HG02759 (cell line): Measurements from ENCODE around the gene GSTP1.

Source experiments
- ATAC-seq: cut with Tn5 transposase; IDR thresholded peaks from one replicate; pipeline ENCODE4 v1.9.1; 2021; ENCODE audit warnings: mild to moderate bottlenecking, moderate library complexity; ENCODE audit not compliant: unreplicated experiment

GSTP1 gene

DNA sequence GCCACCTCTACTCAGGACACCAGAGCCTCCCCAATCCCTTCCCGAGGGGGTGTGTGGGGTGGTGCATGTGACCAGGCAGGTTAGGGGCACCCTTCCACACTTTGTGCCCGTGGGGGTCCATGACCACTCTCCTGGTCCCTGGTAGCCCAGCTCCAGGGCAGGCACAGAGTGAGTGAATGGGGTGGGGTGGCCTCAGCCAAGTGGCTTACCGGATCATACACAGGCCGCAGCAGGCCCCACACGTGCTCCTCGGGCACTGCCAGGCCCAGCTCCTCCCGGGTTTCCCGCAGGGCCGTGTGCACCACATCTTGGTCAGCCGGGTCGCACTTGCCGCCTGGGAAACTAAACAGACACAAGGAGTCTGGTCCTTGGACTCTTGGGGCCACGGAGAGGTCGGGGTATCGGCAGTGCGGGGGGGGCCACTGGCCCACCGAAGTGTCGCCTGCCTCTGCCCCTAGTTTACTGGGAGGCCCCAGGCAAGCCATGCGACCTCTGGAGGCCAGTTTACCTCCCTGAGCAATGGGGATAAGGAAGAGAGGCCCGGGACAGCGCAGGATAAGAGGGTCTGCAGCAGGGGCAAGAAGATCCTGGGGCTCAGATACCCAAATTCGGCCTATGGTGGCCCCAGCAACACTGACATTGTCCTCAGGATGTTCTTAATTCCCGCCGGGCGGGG, 45.2 kb downstream of the GSTP1 start:
- no peak for ATAC-seq

DNA sequence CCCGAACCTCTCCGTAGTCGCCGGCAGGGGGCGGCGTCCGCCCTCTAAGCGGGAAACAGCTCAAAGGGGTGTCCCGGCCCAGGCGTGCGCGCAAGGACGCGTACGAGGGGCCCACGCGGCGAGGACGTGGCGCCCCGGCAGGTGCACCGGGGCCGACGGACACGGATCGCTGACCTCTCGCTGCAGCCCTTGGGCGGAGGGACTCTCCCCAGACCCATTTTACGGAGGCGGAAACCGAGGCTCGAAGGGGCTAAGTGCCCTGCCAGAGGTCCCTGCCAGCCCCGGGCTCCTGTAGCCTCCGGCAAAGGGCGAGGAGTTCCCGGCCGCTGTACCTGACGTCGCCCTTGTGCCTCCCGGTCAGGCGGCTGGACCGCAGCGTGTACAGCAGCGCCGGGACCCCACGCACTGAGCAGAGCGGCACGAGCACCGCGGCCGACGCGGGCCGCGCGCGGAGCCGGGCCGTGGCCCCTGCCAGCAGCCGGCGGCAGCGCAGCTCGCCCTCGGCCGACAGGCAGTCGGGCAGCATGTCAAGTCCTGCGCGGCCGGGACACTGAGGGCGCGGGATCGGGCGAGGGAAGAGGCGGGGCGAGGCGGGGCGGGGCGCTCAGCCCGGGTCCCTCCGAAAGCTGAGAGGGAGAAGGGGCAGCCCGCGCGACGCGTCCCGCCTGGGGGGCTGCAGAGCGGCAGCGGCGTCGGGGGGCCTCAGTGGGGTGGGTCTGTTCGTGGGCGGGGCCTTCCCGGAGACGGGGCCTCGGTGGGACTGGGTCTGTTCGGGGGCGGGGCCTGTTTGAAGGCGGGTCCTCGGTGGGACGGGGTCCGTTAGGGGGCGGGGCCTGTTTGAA, 46.0 kb downstream of the GSTP1 start, which contains the start of gene NUDT8:
Gene NUDT8, minus strand, starts transcription at position 552 of the 842 bp plus-strand sequence. Its CDS starts 26 bp downstream, at position 526.
- ATAC-seq = peak; percentile 46

DNA sequence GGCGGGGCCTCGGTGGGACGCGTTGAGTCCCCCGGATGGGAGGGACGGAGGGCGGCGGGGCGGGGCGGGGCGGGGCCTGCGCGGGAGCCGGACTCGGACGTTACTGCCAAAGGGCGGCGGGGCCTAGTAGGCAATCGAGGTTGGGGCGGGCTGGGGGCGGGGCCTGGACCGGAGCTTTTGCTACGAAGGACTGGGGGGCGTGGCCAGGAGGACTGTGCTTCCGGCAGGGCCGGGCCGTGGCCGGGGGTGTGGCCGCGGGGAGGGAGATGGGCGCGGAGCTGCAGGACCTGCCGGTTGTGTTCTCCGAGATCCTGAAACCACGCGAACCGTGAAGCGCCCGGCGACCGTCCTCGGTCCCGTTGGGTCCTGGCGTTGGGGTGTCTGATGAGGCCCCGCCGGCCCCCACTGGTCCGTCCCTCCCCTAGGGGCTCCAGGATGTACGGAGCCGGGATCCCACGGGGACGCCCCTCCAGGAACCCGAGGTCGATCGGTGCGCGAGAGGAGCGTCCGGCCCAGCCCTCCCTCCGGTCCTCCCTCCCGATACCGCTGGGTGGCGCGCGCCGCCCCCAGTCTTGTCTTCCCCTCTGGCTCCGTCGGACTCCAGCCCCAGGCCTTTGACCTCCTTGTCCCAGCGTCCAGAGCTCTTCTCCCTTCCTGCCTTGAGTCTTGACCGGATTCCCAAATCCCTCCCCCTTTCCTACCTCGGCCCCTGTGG, 46.8 kb downstream of the GSTP1 start:
- peak; percentile 72 for ATAC-seq

DNA sequence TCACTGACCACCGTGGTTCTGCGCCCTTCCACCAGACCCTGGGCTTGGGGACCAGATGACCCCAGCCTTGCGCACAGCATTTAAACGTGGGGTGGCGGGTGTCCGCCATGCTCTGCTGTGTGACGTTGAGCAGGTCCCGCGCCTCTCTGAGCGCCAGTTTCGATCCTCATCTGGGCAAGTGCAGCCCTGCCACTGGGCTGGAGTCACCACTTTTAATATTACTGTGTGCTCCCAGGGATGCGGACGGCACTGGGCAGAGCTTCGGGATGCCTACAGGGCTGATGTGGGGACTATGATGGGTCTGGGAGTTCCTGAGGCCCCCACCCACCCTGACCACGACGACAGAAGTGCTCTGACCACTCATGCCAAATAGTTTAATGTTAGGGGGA, 47.3 kb downstream of the GSTP1 start:
- ATAC-seq = no peak

DNA sequence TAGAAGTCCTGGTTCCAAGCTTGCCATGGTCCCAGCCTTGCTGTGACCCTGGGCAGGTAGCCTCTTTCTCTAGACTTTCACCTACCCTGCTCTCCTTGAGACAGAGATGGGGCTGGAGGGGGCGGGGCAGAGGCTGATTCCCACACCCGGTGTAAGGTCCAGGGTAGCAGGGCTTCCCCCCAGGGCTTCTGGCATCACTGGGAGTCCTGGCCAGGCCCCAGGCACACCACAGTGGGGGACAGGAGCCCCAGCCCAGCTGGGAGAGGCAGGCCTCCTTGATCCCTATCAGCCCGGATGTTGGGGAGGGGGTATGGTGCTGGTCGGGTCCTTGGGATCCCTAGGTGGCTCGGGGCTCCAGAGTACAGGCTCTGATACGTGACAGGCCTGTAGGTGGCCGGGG, 47.8 kb downstream of the GSTP1 start:
- no peak for ATAC-seq

DNA sequence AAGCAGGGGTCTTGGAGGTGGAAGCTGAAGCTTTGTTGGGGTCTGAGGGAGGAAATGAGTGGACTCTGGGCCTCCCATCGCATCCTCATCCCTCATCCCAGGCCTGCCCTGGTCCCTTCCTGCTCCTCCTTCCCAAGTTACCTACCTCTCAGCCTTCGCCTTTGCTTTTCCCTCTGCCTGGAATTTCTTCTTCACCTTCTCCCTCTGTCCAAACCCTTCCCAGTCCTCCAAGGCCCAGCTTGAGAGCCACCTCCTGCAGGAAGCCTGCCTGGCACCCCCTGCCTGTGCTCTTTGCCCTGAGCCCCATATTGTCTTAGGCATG, 48.2 kb downstream of the GSTP1 start:
- ATAC-seq = no peak

DNA sequence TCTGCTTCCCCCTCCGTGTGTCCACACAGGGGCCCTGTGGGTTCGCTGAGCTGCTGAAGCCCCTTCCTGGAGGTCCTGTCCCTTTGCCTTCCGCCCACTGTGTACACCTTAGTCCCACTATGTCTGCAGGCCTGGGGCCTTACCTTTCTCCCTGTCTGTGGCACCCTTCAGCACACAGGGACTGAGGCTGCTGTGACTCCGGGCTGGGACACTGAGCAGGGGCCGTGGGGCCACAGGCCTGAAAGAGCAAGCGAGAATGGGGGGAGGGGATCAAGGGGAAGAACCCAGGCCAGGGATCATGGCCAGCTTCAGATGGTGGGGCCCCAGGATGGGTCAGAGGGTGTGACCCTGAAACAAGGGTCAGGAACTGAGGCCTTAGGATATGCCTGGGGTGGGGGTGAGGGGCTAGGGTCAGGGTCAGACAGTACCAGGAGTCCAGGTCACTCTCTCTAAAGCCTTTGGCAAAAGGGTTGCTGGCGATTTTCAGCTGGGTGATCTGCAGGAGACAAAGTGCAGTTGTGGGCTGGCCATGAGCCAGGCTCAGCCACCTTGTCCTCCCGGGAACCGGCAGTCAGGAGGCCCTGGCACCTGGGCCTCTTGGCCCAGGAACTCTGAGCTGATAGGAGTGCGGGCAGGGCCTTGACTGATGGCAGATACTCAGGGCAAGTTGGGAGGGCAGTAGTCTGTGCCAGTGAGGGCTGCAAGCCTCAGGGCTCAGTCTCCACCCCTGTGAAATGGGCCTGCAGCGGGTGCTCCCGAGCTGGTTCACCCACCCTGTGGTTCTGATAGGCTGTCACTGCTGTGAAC, 48.8 kb downstream of the GSTP1 start:
- ATAC-seq = no peak

DNA sequence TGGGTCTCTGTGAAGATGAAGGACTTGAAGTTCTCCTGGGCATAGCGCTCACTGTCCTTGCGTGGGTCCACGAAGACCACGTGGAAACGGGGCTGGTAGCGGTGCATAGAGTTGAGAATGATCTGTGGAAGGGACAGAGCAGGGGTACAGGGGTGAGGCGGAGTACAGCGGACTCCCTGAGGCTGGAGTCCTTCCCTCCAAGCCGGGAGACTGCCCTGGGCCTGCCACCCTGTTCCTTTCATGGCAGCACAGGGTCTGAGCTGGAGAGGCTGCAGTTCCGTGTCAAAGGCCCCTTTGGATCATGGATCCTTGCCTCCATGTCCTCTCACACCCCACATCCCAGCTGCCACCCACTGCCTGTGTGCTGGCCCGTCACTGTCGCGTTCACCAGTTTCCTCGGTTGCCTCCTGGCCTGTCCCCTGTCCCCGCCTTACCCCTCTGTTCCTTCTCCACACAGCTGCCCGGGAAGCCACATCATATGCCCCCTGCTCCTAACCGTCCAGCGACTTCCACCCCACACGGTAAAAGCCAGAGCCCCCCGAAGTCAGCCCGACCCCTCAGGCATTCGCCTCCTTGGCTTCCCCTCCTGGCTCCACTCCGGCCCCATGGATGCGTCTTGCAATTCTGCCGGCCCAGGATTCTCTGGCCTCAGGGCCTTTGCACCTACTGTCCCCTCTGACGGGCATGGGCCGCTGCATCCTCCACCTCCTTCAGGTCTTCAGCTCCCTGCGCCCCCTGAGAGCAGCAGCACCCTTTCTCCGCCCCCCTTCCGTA, 49.6 kb downstream of the GSTP1 start:
- no peak for ATAC-seq

DNA sequence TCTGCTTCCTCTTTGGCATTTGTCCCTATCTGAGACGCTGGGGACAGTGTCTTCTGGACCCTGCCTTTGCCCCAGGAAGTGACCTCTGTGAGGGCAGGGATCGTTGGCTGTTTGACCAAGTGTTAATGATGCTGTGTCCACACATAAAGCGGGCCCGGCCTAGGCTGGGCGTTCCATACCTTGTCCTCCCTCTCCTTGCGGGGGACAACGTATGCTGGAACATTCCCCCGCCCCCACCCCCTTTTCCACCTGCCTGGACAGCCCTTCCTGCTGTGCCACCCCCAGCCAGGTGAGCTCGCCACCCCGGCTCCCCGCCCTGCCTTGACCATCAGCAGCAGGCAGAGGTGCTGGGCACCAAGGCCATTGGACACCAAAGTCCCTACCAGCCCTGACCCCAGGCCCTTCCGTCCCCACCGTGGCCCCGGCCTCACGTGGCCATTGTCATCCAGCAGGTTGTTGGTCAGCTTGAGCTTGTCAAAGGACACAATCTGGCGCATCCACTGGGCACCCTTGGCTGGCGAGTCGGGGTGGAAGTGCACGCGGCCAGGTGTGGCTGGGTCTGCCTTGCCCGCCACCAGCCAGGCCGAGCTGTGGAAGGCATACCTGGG, 50.2 kb downstream of the GSTP1 start:
- ATAC-seq = no peak

DNA sequence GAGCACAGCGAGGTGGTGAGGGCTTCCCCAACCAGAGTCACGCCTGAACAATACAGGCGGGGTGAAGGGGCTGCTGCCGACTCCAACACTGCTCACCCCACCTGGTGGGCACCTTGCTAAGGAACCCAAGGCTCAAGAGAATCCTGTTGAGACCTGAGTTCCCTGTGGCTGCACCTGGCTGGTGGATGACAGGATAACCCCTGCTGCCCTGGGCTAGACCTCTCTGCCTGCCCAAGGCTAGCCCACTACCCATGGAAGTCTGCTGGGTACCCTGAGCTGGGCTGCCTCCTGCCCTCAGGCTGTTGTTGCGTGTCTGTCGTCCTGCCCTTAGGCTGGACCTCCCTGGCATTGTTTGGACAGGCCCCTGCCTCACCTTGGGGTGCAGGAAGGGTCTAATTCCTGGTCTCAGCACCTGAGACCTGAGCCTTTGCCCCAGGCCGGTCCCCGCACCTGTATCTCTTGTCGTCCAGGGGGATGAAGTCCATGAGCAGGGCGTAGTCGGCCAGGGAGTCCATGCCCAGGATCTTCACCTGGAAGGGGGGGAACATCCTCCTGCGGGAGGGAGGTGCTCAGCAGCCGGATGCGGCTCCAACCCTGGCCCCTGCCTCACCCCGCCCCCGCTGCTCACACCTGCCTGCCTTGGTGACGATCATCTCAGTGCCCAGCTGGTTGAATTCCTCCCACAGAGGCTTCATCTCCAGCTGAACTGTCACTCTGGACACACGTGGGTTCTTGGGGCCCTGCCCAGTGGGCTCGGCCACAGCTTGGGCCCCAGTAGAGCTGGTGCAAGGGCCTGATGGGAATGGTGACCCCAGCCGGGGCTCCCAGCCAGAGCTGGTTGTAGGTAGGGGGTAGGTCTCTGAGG, 51.0 kb downstream of the GSTP1 start:
- no peak for ATAC-seq

DNA sequence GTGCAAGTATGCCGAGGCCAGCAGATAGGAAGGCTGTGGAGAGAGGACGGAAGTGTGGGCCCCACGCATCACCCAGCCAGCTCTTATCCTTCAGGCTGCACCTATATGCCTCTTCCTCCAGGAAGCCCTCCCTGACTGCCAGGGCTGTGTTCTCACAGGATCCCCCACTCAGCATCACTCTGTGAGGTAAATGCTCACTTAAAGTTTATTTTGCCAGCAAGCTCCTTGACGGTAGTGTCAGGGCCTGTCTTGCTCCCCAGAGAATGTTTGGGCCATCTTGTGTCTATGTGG, 51.6 kb downstream of the GSTP1 start:
- no peak for ATAC-seq
